A549 (cell line): ENCODE measurements around the gene MT2A. TPM values are rescaled to one million over a fixed set of nuclear protein-coding genes. Genes with fewer than 3 reads are reported as not detected.

Source experiments
- ATAC-seq, 2 experiments: fragments of 200-7000 bp in 1 of 2; fragments of >200 bp in 1 of 2; cut with Nextera tagmentation in 1 of 2; cut with Tn5 transposase in 1 of 2; 3 replicates each; pipeline versions ENCODE4 v1.8.0 to v1.9.1; 2018 to 2020; ENCODE audit warnings: mild to moderate bottlenecking in 1 of 2, moderate library complexity in 1 of 2
- CTCF ChIA-PET: fragments of 300-600 bp; sonication (Branson Sonifier 250); formaldehyde crosslinking; extraction: SDS; loops from one replicate; lab custom pipeline; 2021; ENCODE audit warnings: antibody characterized with exemption, inconsistent platforms; lab: Yijun Ruan, JAX
- POLR2A ChIA-PET: fragments of 350-600 bp; formaldehyde crosslinking; extraction: SDS; loops from one replicate; lab custom pipeline; 2021; ENCODE audit warnings: antibody characterized with exemption, inconsistent platforms; lab: Yijun Ruan, JAX
- DNase-seq, 2 experiments: peaks; one replicate each; pipeline versions ENCODE4 v3.0.0 to v3.0.0-alpha.2; 2011 to 2016; ENCODE audit warnings: low read depth in 1 of 2, low spot score in 1 of 2
- FAIRE-seq: peaks from 2 replicates; lab custom pipeline; 2011; peaks lifted over from hg19 to GRCh38; lab: Jason Lieb, UNC
- H3K27ac ChIP-seq, 2 experiments: fragments of >200 bp; sonication (Bioruptor Twin); formaldehyde crosslinking; 3 replicates each; pipeline ENCODE4 v1.5.1; 2016 to 2017
- H3K4me1 ChIP-seq: fragments of >200 bp; sonication (Bioruptor Twin); formaldehyde crosslinking; 3 replicates; pipeline ENCODE4 v1.6.1; 2016
- H3K4me2 ChIP-seq: fragments of >200 bp; sonication (Bioruptor Twin); formaldehyde crosslinking; 3 replicates; pipeline ENCODE4 v1.6.1; 2016
- H3K4me3 ChIP-seq: fragments of >200 bp; sonication (Bioruptor Twin); formaldehyde crosslinking; 3 replicates; pipeline ENCODE4 v1.5.1; 2016
- H3K9me3 ChIP-seq: fragments of >200 bp; sonication (Bioruptor Twin); formaldehyde crosslinking; 3 replicates; pipeline ENCODE4 v1.6.1; 2016
- BHLHE40 ChIP-seq: IDR thresholded peaks from 2 replicates; pipeline ENCODE4 v1.6.1; 2012; ENCODE audit warnings: low read depth, low read length, inconsistent platforms
- CBX8 ChIP-seq: fragments of 200-600 bp; sonication (generic); IDR thresholded peaks from 2 replicates; pipeline ENCODE4 v1.6.1; 2016
- CEBPB ChIP-seq, 2 experiments: fragments of >200 bp in 1 of 2; sonication (Bioruptor Twin) in 1 of 2; formaldehyde crosslinking in 1 of 2; IDR thresholded peaks; 2 replicates each; pipeline ENCODE4 v1.6.1; 2012 to 2016
- CHD2 ChIP-seq: fragments of 150-350 bp; IDR thresholded peaks from 2 replicates; pipeline ENCODE4 v1.6.1; 2014; ENCODE audit warnings: low read length; ENCODE audit not compliant: partially characterized antibody
- EHMT2 ChIP-seq: fragments of 200-600 bp; sonication (generic); IDR thresholded peaks from 2 replicates; pipeline ENCODE4 v1.6.1; 2016; ENCODE audit warnings: antibody characterized with exemption, low read depth, mild to moderate bottlenecking, moderate library complexity
- EP300 ChIP-seq, 2 experiments: fragments of >200 bp; sonication (Bioruptor Twin); formaldehyde crosslinking; IDR thresholded peaks; 2 replicates in 1 of 2; 3 replicates in 1 of 2; pipeline ENCODE4 v1.6.1; 2016 to 2017
- FOSB ChIP-seq: fragments of 250-450 bp; sonication (Bioruptor Pico); IDR thresholded peaks from 2 replicates; pipeline ENCODE4 v1.5.0; 2020; ENCODE audit warnings: mild to moderate bottlenecking, moderate library complexity
- GATA3 ChIP-seq: IDR thresholded peaks from 2 replicates; pipeline ENCODE4 v1.6.1; 2012; ENCODE audit warnings: borderline replicate concordance
- HEYL ChIP-seq: fragments of 250-450 bp; sonication (Bioruptor Pico); IDR thresholded peaks from 2 replicates; pipeline ENCODE4 v1.8.0; 2021; ENCODE audit warnings: mild to moderate bottlenecking, moderate library complexity
- JUN ChIP-seq, 2 experiments: fragments of >200 bp; sonication (Bioruptor Twin); formaldehyde crosslinking; IDR thresholded peaks; 2 replicates in 1 of 2; 3 replicates in 1 of 2; pipeline ENCODE4 v1.6.1; 2016 to 2017
- JUNB ChIP-seq: fragments of >200 bp; sonication (Bioruptor Twin); formaldehyde crosslinking; IDR thresholded peaks from 2 replicates; pipeline ENCODE4 v1.6.1; 2016
- MAZ ChIP-seq: fragments of 150-350 bp; IDR thresholded peaks from 2 replicates; pipeline ENCODE4 v1.6.1; 2014; ENCODE audit warnings: antibody characterized with exemption, low read depth, low read length, borderline replicate concordance
- NFE2L2 ChIP-seq: fragments of 150-350 bp; conservative IDR thresholded peaks from 2 replicates; pipeline ENCODE4 v1.6.1; 2014; ENCODE audit warnings: low read length
- POLR2AphosphoS2 ChIP-seq: conservative IDR thresholded peaks from 2 replicates; pipeline ENCODE4 v1.6.1; 2012; ENCODE audit warnings: low read length, improper control_type of control experiment, inconsistent platforms
- RARB ChIP-seq: fragments of 250-450 bp; sonication (Bioruptor Pico); IDR thresholded peaks from 2 replicates; pipeline ENCODE4 v1.8.0; 2021; ENCODE audit warnings: mild to moderate bottlenecking, moderate library complexity
- SMC3 ChIP-seq: fragments of >200 bp; sonication (Bioruptor Twin); formaldehyde crosslinking; IDR thresholded peaks from 3 replicates; pipeline ENCODE4 v1.6.1; 2018; ENCODE audit warnings: inconsistent platforms
- SREBF2 ChIP-seq: fragments of 450-650 bp; IDR thresholded peaks from 2 replicates; pipeline ENCODE4 v1.6.1; 2014; ENCODE audit warnings: mild to moderate bottlenecking, moderate library complexity
- TFCP2L1 ChIP-seq: fragments of 250-450 bp; sonication (Bioruptor Pico); IDR thresholded peaks from 2 replicates; pipeline ENCODE4 v1.5.0; 2021; ENCODE audit warnings: mild to moderate bottlenecking
- TP53 ChIP-seq: fragments of 250-450 bp; sonication (Bioruptor Pico); IDR thresholded peaks from 2 replicates; pipeline ENCODE4 v1.5.0; 2021; ENCODE audit warnings: mild to moderate bottlenecking, moderate library complexity
- WGBS: methylation state at CpG from one replicate; pipeline ENCODE4 v1.1.6; 2017; ENCODE audit errors: missing lambda C conversion rate; 5-methylcytosine and 5-hydroxymethylcytosine counted together
- polyA plus RNA-seq, 4 experiments: library from polyadenylated mRNA; depleted of rRNA in 3 of 4; stranded (reverse); fragments of >200 nt; fragmentation: RNase III in 1 of 4; extraction: RNeasy Plus Mini Kit Qiagen cat#74134 plus additional on column Dnase treatment in 1 of 4; gene quantifications; 2 replicates in 3 of 4; 3 replicates in 1 of 4; pipeline ENCODE4 v1.2.3, GENCODE V29; 2011 to 2017
- TF ChIP-seq, protein P1 (sequence below): fragments of 200-600 bp; sonication (generic); IDR thresholded peaks from 2 replicates; pipeline ENCODE4 v1.6.1; 2016; ENCODE audit warnings: antibody characterized with exemption, mild to moderate bottlenecking, moderate library complexity
- TF ChIP-seq, protein P2 (sequence below): fragments of >200 bp; sonication (Bioruptor Twin); formaldehyde crosslinking; IDR thresholded peaks from 3 replicates; pipeline ENCODE4 v1.5.1; 2016
- TF ChIP-seq, protein P3 (sequence below): fragments of 150-350 bp; IDR thresholded peaks from 2 replicates; pipeline ENCODE4 v1.6.1; 2014; ENCODE audit warnings: low read depth, mild to moderate bottlenecking, low read length

The MT2A gene
- polyA plus RNA-seq, 2 of the 4 experiments (the other 2 are of a cell fraction) = 39.1 to 305 TPM

DNA sequence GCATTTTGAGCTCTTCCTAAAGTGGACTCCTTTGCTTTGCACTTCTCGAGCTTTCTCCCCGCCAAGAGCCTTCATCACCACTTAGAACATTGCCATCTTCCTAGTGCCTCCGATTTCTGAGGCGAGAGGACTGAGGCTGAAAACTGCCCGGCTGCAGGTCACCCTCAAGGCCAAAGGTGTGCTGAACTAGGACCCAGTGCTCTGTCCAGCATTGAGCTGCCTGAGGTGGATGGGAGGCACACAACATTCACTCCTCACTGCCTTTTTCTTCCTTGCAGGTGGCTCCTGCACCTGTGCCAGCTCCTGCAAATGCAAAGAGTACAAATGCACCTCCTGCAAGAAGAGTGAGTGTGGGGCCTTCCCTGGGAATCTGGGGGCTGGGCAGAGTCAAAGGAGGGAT lies 35.4 kb downstream of the MT2A start:
- TF ChIP-seq, protein P1, sequence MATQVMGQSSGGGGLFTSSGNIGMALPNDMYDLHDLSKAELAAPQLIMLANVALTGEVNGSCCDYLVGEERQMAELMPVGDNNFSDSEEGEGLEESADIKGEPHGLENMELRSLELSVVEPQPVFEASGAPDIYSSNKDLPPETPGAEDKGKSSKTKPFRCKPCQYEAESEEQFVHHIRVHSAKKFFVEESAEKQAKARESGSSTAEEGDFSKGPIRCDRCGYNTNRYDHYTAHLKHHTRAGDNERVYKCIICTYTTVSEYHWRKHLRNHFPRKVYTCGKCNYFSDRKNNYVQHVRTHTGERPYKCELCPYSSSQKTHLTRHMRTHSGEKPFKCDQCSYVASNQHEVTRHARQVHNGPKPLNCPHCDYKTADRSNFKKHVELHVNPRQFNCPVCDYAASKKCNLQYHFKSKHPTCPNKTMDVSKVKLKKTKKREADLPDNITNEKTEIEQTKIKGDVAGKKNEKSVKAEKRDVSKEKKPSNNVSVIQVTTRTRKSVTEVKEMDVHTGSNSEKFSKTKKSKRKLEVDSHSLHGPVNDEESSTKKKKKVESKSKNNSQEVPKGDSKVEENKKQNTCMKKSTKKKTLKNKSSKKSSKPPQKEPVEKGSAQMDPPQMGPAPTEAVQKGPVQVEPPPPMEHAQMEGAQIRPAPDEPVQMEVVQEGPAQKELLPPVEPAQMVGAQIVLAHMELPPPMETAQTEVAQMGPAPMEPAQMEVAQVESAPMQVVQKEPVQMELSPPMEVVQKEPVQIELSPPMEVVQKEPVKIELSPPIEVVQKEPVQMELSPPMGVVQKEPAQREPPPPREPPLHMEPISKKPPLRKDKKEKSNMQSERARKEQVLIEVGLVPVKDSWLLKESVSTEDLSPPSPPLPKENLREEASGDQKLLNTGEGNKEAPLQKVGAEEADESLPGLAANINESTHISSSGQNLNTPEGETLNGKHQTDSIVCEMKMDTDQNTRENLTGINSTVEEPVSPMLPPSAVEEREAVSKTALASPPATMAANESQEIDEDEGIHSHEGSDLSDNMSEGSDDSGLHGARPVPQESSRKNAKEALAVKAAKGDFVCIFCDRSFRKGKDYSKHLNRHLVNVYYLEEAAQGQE = no peak
- TF ChIP-seq, protein P2, sequence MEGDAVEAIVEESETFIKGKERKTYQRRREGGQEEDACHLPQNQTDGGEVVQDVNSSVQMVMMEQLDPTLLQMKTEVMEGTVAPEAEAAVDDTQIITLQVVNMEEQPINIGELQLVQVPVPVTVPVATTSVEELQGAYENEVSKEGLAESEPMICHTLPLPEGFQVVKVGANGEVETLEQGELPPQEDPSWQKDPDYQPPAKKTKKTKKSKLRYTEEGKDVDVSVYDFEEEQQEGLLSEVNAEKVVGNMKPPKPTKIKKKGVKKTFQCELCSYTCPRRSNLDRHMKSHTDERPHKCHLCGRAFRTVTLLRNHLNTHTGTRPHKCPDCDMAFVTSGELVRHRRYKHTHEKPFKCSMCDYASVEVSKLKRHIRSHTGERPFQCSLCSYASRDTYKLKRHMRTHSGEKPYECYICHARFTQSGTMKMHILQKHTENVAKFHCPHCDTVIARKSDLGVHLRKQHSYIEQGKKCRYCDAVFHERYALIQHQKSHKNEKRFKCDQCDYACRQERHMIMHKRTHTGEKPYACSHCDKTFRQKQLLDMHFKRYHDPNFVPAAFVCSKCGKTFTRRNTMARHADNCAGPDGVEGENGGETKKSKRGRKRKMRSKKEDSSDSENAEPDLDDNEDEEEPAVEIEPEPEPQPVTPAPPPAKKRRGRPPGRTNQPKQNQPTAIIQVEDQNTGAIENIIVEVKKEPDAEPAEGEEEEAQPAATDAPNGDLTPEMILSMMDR = 0 out of 3 replicates have a peak, but pooled peaks have one; percentile 2
- TF ChIP-seq SREBF2 = no peak
- TF ChIP-seq, all 56 proteins: peak for 1
- Histone ChIP-seq H3K4me2 (peak overlapping the region; percentile 78), H3K9me3 (no peaks in the 10 kb centered on the region), H3K27ac (peak overlapping the region; percentile 72 to 90; a peak in 5 of 6 replicates), H3K4me3 (peak overlapping the region; percentile 38), H3K4me1 (peaks cover 7% of the 10 kb centered on the region; the same call in 2 of the 3 replicates)
- FAIRE-seq (no peak), ATAC-seq (no peak), DNase-seq (no peak)
- WGBS = 68% methylated on average over 5 of the region's 5 CpGs
- ChIA-PET POLR2A (interaction anchor here (0.6 to 2.2 kb wide), 7 partner anchors 13 to 40 kb away, joined by 3 to 33 read pairs (median 4); partner anchors contain the start of genes MT1F, MT1X and MT2A), CTCF (interaction anchor here (0.7 to 25.6 kb wide), 25 partner anchors 9 to 217 kb away, joined by 3 to 340 read pairs (median 4); partner anchors contain the start of genes MT1B, MT1E, MT1G and MT1H)

GRCh38 chr16:56645311-56645710 lies 36.9 kb downstream of the MT2A start:
- ChIA-PET CTCF (interaction anchor here (0.6 to 25.6 kb wide), 2 partner anchors 36 to 57 kb away, joined by 3 to 340 read pairs; partner anchors contain the start of gene MT2A), POLR2A (no interaction called here)
- no peak for FAIRE-seq
- Histone ChIP-seq H3K27ac (no peak overlapping the region), H3K4me3 (no peak overlapping the region), H3K4me2 (no peak overlapping the region), H3K4me1 (peaks cover 16% of the 10 kb centered on the region), H3K9me3 (no peaks in the 10 kb centered on the region)
- no peak for ATAC-seq
- no peak for DNase-seq
- TF ChIP-seq MAZ (no peak), EP300 (IDR thresholded peaks at IDR 0.05) (no peak), NFE2L2 (no peak), JUN (IDR thresholded peaks at IDR 0.05) (no peak), EHMT2 (no peak), HEYL (CRISPR knock-in tag) (no peak), TFCP2L1 (no peak)
- 82% methylated on average over 1 of the region's 1 CpG for WGBS

DNA sequence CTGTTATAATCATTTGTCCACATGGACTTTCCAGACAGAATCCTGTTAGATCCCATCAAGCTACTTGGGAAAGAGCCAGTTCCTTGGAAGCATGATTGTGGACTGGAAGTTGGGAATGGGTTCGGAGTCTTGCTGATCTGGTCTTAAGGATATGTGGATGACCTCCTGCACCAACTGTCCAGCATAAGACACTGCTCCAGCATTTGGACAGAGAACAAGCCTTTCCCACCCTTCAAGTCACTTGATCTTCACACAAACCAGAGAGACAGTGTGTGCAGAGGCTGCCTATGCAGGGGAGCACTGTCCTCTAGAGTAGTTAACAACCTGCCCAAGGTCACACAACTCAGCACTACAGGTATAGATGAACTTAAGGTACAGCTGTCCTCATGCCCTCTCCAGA lies 37.5 kb downstream of the MT2A start:
- CTCF ChIA-PET = interaction anchor here (0.6 to 25.6 kb wide), 5 partner anchors 10 to 133 kb away, joined by 3 to 340 read pairs (median 4); partner anchors contain the start of gene MT2A

DNA sequence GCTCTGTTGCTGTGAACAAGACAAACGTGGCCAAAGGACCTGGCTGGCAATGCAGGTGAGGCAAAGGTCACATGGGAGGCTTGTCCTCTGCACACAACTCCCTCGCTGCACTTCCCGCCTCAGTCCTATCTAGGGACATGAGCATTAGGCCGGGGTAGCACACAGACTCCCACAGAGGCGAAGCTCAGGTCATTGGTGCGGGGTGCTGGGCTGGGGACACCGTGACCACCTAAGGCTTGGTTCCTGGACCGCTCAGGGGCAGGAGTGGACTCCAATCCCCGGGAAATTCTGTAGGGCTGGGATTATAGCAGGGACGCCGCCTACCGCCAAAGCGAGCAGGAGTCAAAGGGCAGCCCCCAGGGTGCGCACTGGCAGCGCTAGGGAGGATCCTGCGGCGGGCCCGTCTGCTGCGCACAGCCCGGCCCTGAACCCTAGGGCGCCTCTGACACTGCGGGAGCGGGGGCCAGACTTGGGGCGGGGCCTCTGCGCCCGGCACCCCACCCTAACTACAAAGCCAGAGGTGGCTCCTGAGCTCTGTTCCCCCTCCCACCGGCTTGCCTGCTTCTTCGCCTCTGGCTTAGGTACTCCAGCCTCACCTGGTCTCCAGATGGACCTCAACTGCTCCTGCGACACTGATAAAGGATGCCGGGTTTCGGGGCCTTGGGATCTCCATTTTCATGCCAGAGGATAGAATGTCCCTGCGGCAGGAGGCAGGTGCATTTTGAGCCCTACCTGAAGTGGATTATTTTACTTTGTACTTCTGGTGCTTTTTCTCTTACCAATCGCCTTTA lies 39.5 kb downstream of the MT2A start:
- Histone ChIP-seq H3K4me3 (no peak overlapping the region), H3K9me3 (no peaks in the 10 kb centered on the region), H3K4me1 (peaks cover 16% of the 10 kb centered on the region), H3K27ac (no peak overlapping the region), H3K4me2 (no peak overlapping the region)
- DNase-seq = no peak
- FAIRE-seq = no peak
- ATAC-seq = no peak
- POLR2A ChIA-PET = no interaction called here
- CTCF ChIA-PET = interaction anchor here (1.5 to 25.6 kb wide), 2 partner anchors 38 to 54 kb away, joined by 3 to 340 read pairs; partner anchors contain the start of gene MT2A
- WGBS = 76% methylated on average over 32 of the region's 33 CpGs
- TF ChIP-seq, protein P3, sequence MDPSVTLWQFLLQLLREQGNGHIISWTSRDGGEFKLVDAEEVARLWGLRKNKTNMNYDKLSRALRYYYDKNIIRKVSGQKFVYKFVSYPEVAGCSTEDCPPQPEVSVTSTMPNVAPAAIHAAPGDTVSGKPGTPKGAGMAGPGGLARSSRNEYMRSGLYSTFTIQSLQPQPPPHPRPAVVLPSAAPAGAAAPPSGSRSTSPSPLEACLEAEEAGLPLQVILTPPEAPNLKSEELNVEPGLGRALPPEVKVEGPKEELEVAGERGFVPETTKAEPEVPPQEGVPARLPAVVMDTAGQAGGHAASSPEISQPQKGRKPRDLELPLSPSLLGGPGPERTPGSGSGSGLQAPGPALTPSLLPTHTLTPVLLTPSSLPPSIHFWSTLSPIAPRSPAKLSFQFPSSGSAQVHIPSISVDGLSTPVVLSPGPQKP = no peak
- TF ChIP-seq CEBPB (IDR thresholded peaks at IDR 0.05) (no peak), SMC3 (no peak), BHLHE40 (no peak), NFE2L2 (no peak), FOSB (CRISPR knock-in tag) (no peak), TP53 (CRISPR knock-in tag) (no peak), CBX8 (no peak), JUNB (no peak), POLR2AphosphoS2 (no peak), RARB (CRISPR knock-in tag) (no peak), EP300 (IDR thresholded peaks at IDR 0.05) (no peak), CHD2 (no peak)

More for the DNA sequence above, 37.5 kb downstream of the MT2A start:
- DNase-seq (no peak), FAIRE-seq (no peak), ATAC-seq (no peak)
- POLR2A ChIA-PET = no interaction called here
- H3K4me1 ChIP-seq = peaks cover 16% of the 10 kb centered on the region
- no peak overlapping the region for H3K4me3 ChIP-seq
- no peak overlapping the region for H3K27ac ChIP-seq
- no peaks in the 10 kb centered on the region for H3K9me3 ChIP-seq
- no peak overlapping the region for H3K4me2 ChIP-seq
- TF ChIP-seq SMC3 = no peak
- no peak for TF ChIP-seq GATA3
- TF ChIP-seq, all 56 proteins: peak for 0
- 0% methylated on average over 1 of the region's 1 CpG for WGBS
